Breast epithelium (tissue), 4 donors: Measurements from ENCODE around the gene FUT8. TPM values are rescaled to one million over a fixed set of nuclear protein-coding genes. Genes with fewer than 3 reads are reported as not detected.

Experiments
- DNase-seq, 2 donors: peaks; one replicate each; pipeline ENCODE4 v3.0.0-alpha.2; 2019; ENCODE audit warnings: low spot score in 2 of 2
- H3K27ac ChIP-seq, 2 donors: fragments of 200-600 bp; sonication (generic) in 1 of 2; one replicate each; pipeline ENCODE4 v1.5.1; 2016 to 2019; ENCODE audit warnings: mild to moderate bottlenecking in 1 of 2
- H3K27me3 ChIP-seq, 2 donors: fragments of 200-600 bp; sonication (generic) in 1 of 2; one replicate each; pipeline versions ENCODE4 v1.5.1 to v1.6.0; 2017 to 2019; ENCODE audit warnings: control low read depth in 1 of 2, mild to moderate bottlenecking in 1 of 2
- H3K36me3 ChIP-seq: fragments of 200-600 bp; one replicate; pipeline ENCODE4 v1.5.1; 2019
- H3K4me1 ChIP-seq, 2 donors: fragments of 200-600 bp; sonication (generic); one replicate each; pipeline ENCODE4 v1.5.1; 2016 to 2019; ENCODE audit warnings: control low read depth in 1 of 2
- H3K4me3 ChIP-seq, 3 donors: fragments of 200-600 bp; sonication (generic); 1 replicate in 2 of 3; 2 replicates in 1 of 3; pipeline ENCODE4 v1.5.1; 2016 to 2019; ENCODE audit warnings: mild to moderate bottlenecking in 3 of 3, moderate library complexity in 2 of 3
- H3K9me3 ChIP-seq, 2 donors: fragments of 200-600 bp; sonication (generic) in 1 of 2; one replicate each; pipeline ENCODE4 v1.5.1; 2016 to 2019; ENCODE audit warnings: control low read depth in 1 of 2
- POLR2A ChIP-seq: fragments of 450-650 bp; IDR thresholded peaks from one replicate; pipeline ENCODE4 v1.6.1; 2016; ENCODE audit warnings: antibody characterized with exemption, mild to moderate bottlenecking, moderate library complexity
- POLR2AphosphoS5 ChIP-seq, 3 donors: sonication (generic); formaldehyde crosslinking; IDR thresholded peaks; one replicate each; pipeline ENCODE4 v1.6.1; 2017; ENCODE audit warnings: antibody characterized with exemption in 3 of 3
- intact Hi-C: fragments of 100-400 bp; cut with DNase I; formaldehyde crosslinking; loops from one replicate; pipeline ENCODE4 v1.15.1; 2023; ENCODE audit warnings: low total_unique reads
- total RNA-seq, 3 donors: library from RNA; depleted of rRNA; stranded (reverse); fragments of >200 nt; gene quantifications; one replicate each; pipeline ENCODE4 v1.1.0, GENCODE V29; 2016
- TF ChIP-seq, protein P1 (sequence below), 3 donors: fragments of 450-650 bp; IDR thresholded peaks; one replicate each; pipeline ENCODE4 v1.5.1; 2016 to 2017; ENCODE audit warnings: antibody characterized with exemption in 3 of 3, mild to moderate bottlenecking in 3 of 3, moderate library complexity in 3 of 3

Gene FUT8
- total RNA-seq, 3 donors from 2014 or later, result 36.3 to 69.1 (median 47.2) TPM

DNA sequence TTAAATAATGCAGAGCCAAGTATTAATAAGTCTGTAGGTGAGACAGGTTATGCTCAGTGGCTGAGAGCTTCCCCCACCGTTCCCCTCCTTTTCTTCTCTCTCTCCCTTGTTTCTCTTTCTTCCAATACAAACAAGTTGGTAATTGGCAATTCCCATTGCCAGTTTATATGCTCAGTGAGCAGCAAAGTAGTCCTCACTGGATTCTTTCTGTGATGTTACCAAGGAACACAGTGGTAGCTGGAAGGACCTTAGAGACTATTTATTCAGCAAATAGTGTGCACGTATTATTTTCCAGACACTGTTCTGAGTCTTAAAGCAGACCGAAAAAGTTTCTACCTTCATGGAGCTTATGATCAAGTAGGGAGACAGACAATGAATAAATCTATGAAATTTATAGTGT is 344.4 kb downstream of the FUT8 start:
- H3K9me3 ChIP-seq, result no peaks in the 10 kb centered on the region
- intact Hi-C loops, result no loop called here
- TF ChIP-seq POLR2A (no peak), POLR2AphosphoS5 (IDR thresholded peaks at IDR 0.05) (no peak)
- TF ChIP-seq, protein P1, sequence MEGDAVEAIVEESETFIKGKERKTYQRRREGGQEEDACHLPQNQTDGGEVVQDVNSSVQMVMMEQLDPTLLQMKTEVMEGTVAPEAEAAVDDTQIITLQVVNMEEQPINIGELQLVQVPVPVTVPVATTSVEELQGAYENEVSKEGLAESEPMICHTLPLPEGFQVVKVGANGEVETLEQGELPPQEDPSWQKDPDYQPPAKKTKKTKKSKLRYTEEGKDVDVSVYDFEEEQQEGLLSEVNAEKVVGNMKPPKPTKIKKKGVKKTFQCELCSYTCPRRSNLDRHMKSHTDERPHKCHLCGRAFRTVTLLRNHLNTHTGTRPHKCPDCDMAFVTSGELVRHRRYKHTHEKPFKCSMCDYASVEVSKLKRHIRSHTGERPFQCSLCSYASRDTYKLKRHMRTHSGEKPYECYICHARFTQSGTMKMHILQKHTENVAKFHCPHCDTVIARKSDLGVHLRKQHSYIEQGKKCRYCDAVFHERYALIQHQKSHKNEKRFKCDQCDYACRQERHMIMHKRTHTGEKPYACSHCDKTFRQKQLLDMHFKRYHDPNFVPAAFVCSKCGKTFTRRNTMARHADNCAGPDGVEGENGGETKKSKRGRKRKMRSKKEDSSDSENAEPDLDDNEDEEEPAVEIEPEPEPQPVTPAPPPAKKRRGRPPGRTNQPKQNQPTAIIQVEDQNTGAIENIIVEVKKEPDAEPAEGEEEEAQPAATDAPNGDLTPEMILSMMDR (IDR thresholded peaks at IDR 0.05), result no peak
- H3K4me3 ChIP-seq, result no peak overlapping the region
- no peaks in the 10 kb centered on the region for H3K27me3 ChIP-seq
- H3K27ac ChIP-seq, result no peak overlapping the region
- no peaks in the 10 kb centered on the region for H3K4me1 ChIP-seq
- no peaks in the 10 kb centered on the region for H3K36me3 ChIP-seq
- DNase-seq, result no peak

DNA sequence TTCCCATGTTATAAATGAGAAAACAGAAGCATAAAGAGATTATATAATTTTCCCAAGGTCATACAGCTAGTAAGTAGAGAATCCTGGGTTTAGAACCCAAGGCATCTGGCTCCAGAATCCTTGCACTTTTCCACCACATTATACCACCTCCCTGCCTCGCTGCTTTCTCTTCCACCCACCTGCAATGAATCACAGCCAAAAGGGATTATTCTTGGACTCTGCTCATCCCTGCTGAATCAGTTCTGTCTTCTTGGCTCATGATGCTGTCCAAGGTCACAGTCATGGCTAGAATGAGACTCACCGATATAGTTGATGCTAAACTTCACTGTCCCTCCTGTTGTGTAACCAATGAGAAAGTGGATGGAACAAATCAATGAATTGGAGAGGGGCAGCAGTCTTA is 356.6 kb downstream of the FUT8 start:
- H3K4me3 ChIP-seq, result no peak overlapping the region
- no peaks in the 10 kb centered on the region for H3K36me3 ChIP-seq
- TF ChIP-seq POLR2A, result no peak
- no peak for TF ChIP-seq POLR2AphosphoS5 (IDR thresholded peaks at IDR 0.05)
- TF ChIP-seq, protein P1 (IDR thresholded peaks at IDR 0.05), result no peak
- intact Hi-C loops, result loop anchor here (5.0 kb wide), 1 partner anchor 472 kb away; no protein-coding TSS in a partner anchor
- no peaks in the 10 kb centered on the region for H3K27me3 ChIP-seq
- H3K4me1 ChIP-seq, result no peaks in the 10 kb centered on the region
- DNase-seq, result no peak
- H3K9me3 ChIP-seq, result no peaks in the 10 kb centered on the region
- H3K27ac ChIP-seq, result no peak overlapping the region

DNA sequence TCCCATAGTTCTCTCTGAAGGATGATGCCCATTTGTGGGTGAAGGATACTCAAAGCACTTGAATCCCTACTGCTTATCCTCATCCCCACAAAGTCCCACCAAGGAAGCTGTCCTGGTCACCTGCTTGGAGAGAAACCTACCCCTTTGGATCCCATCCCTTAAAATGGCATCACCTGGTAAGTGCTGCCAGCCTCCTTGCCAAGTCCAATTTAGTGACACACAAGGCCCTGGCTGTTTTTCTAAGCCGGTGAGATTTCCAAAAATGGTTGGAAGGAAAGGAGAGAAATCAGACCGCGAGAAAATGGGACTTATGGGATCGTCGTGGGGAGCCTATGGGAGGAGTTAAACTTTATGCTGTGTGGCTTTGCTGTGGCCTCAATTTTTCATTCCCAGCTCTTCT is 358.2 kb downstream of the FUT8 start:
- DNase-seq, result no peak
- H3K9me3 ChIP-seq, result no peaks in the 10 kb centered on the region
- no peaks in the 10 kb centered on the region for H3K4me1 ChIP-seq
- H3K27me3 ChIP-seq, result no peaks in the 10 kb centered on the region
- TF ChIP-seq POLR2AphosphoS5 (IDR thresholded peaks at IDR 0.05), result no peak
- no peak for TF ChIP-seq POLR2A
- TF ChIP-seq, protein P1 (IDR thresholded peaks at IDR 0.05), result no peak
- no peaks in the 10 kb centered on the region for H3K36me3 ChIP-seq
- no peak overlapping the region for H3K27ac ChIP-seq
- H3K4me3 ChIP-seq, result no peak overlapping the region
- intact Hi-C loops, result no loop called here

DNA sequence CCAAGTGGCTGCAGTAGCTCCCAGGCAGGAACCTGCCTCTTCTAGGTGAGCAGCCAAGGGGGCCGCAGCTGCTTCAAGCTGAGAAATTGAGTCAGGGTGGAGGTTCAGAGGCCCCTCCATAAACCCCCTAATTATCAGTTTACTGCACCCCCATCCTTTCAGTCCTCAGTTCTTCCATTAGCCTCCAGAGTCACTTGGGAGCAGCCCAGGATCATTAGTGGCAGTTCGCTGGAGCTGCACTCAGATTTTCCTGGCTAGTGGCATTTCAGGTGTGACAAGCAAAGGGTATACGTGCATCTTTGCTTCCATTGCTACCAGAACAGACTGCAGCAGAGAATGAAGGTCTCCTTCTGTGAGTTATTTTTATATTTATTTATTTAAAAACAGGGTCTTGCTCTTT is 358.7 kb downstream of the FUT8 start:
- Histone ChIP-seq H3K36me3 (no peaks in the 10 kb centered on the region), H3K4me1 (no peaks in the 10 kb centered on the region), H3K9me3 (no peaks in the 10 kb centered on the region), H3K27ac (no peak overlapping the region), H3K27me3 (no peaks in the 10 kb centered on the region), H3K4me3 (no peak overlapping the region)
- intact Hi-C loops, result no loop called here
- no peak for DNase-seq
- TF ChIP-seq POLR2A, result no peak
- no peak for TF ChIP-seq POLR2AphosphoS5 (IDR thresholded peaks at IDR 0.05)
- TF ChIP-seq, protein P1 (IDR thresholded peaks at IDR 0.05), result no peak

DNA sequence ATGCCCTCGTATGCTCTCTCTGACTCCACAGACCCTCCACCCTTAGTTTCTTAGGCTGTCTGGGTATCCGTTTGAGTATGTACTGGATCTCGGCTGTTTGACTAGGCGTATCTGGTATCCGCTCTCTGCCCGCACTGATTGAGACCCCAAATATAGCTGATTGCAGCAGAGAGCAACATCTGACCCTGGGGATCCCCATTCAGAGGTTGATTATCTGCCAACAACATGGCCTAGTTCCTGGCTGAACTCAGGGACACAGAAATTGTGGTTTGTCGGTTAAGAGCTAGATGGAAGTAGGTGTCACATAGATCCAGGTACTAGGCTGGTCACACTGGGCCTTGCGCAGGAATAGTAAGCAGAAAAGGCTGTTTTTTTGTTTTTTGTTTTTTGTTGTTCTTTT is 359.9 kb downstream of the FUT8 start:
- intact Hi-C loops, result no loop called here
- H3K27me3 ChIP-seq, result no peaks in the 10 kb centered on the region
- no peaks in the 10 kb centered on the region for H3K36me3 ChIP-seq
- H3K4me1 ChIP-seq, result no peaks in the 10 kb centered on the region
- no peak for DNase-seq
- TF ChIP-seq POLR2AphosphoS5 (IDR thresholded peaks at IDR 0.05), result no peak
- no peak for TF ChIP-seq POLR2A
- TF ChIP-seq, protein P1 (IDR thresholded peaks at IDR 0.05), result no peak
- no peaks in the 10 kb centered on the region for H3K9me3 ChIP-seq
- H3K4me3 ChIP-seq, result no peak overlapping the region
- no peak overlapping the region for H3K27ac ChIP-seq
